ENCODE data around the gene IFNAR1.

GRCh38 chr21:33368576-33368975 is 43.8 kb downstream of the IFNAR1 start:
- TF ChIP-seq CTCF (IDR thresholded peaks at IDR 0.05; ENCODE audit: poor library complexity) (no peak), EZH2 (IDR thresholded peaks at IDR 0.05; ENCODE audit: borderline replicate concordance) (no peak), EZH2phosphoT487 (IDR thresholded peaks at IDR 0.05; ENCODE audit: low read depth, severe bottlenecking, unreplicated experiment) (no peak)

Measured in hepatocyte (in vitro differentiated cells).